Cerebellar nuclear complex (tissue), 1 donor: ENCODE results near the gene NOTCH3.
A peak's percentile ranks its signal among the peaks of the same experiment; 100 is the strongest.

ENCODE experiments used
- DNase-seq, 2 experiments: peaks; one replicate each; lab custom pipeline; 2025; lab: John Stamatoyannopoulos, UW

NOTCH3 gene

DNA sequence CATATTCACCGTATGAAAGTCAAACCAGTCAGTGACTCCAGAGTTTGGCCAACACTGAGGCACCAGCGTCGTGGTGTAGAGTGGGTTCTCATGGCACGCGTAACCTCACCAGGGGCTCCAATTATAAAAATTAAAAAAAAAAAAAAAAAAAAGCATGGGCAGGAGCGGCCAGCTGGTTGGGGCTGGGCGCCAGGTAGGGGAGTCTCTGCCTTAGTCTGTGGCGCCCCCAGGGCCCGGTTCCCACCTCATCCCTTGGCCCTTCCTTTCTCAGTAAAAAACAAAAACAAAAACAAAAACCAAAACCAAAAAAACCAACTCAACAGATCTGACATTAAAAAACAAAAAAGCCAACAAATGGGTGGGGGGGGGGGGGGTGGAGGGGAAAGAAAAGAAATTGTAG is 36.1 kb upstream of the NOTCH3 start:
- DNase-seq: no peak

DNA sequence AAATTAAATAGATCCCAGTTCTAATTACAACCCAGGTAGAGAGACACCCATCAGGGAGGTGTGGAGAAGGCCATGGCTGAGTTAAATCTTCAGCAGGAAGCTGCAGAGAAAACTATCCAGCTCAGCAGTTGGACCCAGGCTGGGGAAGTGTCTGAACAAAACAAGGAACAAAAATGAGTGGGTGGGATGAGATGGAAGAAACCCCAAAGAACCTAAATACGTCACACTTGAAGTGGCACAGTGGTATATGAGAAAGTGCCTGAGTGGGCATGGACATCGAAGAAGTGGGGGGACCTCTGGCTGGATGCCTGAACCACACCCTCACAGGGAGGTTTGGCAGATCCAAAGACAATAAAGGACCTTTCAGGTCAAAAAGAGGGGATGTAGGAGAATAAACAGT is 35.0 kb upstream of the NOTCH3 start:
- DNase-seq: no peak

DNA sequence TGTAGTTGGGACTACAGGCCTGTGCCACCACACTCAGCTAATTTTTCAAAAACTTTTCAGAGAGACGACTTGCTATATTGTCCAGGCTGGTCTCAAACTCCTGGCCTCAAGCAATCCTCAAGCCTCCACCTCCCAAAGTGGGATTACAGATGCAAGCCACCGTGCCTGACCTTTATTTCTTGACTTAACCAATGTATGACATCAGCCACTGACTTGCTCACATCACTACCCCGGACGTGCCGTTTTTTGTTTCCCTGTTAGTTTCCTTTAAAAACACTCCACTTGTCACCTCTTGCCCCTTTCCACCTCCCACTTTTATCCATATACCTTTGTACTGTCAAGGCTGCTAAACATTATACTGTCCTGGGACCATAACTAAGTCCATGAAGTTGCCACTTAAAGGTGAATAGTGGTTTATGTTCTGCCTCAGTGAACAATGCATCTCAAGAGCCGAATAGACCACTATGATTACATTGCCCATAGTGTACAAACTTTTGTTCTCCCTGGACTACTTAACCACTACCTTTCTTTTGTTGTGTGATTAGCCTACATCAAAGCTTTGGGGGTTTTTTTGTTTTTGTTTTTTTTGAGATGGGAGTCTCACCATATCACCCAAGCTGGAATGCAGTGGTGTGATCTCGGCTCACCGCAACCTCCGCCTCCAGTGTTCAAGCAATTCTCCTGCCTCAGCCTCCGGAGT is 33.8 kb upstream of the NOTCH3 start:
- no peak for DNase-seq

DNA sequence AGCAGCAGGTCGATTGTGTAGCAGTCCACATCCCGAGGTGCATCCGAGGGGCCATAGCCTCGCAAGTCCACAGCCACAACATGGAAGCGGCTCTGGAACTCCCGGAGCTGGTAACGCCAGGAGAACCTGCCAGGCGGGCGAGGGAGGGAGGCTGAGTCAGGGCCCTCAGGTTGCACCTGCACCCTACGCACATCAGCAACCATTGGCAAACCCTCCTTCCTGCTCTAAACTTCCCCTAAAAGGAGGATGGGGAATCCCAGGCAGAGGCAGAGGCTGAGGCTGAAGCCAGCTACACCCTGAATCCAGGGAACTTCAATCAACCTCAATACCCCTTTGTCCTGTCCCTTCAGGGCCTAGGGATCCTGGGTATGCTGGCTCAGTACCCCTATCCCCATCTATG is 30.5 kb upstream of the NOTCH3 start:
- DNase-seq: no peak

DNA sequence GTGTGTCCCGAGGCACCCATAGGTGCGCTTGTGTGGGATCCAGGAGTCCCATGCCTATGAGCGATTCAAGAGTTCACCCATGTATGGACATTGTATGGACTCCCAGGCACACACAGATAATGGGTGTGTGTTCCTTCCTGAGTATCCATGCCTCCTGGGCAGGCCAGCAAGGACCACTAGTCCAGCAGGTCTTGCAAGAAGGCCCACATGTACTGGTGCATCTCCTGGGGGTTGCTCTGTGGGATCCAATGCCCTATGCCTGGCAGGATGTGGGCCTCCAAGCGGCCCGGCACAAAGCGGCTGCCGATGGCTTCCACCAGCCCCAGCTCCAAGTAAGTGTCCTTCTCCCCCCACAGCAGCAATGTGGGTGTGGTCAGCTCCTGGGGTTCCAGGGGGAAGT is 26.5 kb upstream of the NOTCH3 start:
- no peak for DNase-seq

DNA sequence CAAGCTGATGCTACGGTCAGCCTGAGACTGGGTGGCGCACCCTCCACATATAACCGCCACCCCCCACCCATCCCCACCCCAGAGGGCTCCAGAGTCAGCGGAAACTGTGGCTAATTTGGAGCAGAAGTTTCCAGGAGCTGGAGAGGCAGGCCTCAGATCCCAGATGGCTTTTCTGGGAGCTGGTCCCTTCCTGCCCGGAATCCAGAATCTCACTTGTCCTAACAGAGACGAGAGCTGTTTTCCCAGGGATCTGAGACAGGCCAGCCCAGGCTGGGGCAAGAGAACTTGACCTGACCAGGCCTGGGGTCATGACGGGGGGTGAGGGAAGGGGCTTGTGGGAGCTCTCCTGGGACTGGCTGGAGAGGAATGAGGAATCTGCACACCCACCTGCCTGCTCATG is 25.0 kb upstream of the NOTCH3 start:
- no peak for DNase-seq

DNA sequence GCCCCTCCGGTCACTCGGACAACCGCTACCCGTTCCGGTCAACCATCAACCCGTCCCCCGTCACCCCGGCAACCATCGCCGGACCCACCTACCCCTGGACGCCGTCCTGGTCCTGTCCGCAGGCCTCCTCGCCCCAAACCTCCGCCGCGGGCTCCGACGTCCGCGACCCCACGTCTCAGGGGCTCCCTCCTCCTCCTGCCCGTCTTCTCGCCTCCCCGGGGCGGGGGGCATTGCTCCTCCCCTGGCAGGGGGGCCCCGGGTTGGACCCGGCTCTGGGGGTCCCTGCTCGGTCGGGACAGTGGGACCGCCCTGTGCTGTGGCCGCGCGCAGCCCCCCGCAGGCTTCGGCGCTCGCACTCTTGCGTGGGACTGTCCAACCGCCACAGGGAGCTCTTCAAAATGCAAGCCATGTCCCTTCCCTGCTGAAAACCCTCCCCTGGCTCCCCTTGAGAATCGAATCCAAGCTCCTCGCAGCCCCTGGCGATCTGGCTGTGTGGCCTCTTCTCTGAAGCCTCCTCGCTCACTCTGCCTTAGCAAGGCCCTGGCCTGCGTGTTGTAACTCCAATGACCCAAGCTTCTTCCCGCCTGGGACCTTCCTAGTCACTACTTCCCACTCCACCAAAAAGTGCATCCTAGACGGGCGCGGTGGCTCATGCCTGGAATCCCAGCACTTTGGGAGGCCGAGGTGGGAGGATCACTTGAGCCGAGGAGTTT is 23.0 kb upstream of the NOTCH3 start:
- DNase-seq: no peak

DNA sequence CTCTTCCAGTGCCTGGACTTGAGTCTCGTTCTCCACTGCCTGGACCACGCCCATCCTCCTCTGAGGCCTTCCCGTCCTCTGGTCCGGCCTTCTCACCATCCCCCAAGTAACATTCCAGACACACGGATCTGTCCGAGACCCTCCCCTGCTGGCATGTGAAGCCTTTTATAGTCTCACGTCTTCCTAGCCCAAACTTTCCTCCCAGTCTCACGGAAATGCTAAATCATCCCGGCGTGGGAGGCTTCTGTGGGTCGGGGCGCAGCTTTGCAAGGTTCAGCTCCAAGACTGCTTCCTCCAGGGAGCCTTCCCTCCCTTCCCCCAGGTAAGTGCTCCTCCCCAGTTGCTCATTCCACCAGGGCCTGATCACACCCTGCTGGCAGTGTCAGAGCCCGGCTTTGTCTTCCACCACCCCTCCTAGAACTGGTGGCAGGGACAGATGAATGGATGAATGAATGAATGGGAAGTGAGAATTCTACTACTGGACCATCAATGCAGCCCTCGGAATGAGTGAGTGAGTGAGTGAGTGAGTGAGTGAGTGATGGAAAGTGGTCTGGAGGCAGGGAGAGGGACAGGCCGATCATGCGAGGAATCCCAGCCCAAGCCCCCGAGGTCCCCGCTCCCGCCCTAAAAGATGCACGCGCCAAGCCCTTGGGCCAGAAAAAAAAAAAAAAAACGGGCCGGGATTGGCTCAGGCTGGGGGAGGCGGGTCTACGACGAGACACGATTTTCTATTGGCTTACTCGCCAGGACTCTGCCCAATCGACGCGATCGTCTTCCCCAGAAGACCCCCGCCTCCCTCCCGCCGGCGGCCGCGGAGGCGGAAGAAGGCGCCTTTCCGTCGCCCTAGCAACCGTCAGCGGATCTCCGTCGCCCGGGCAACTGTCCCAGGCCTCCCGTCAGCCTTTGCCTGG is 22.2 kb upstream of the NOTCH3 start:
- DNase-seq: peak; percentile 52 to 67

DNA sequence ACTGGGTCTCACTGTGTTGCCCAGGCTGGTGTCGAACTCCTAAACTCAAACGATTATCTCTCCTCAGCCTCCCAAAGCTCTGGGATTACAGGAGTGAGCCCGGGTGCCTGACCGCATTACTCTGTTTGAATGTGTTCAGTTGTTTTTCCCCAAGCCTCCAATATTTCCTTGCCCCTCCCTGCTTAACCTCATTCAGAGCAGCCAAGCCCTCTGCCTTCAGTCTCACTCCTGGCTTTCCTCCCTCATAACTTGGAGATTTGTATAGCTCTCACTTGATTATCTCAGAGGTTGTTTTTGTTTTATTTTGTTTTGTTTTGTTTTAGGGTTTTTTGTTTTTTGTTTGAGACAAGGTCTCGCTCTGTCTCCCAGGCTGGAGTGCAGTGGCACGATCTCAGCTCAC is 20.0 kb upstream of the NOTCH3 start:
- no peak for DNase-seq

DNA sequence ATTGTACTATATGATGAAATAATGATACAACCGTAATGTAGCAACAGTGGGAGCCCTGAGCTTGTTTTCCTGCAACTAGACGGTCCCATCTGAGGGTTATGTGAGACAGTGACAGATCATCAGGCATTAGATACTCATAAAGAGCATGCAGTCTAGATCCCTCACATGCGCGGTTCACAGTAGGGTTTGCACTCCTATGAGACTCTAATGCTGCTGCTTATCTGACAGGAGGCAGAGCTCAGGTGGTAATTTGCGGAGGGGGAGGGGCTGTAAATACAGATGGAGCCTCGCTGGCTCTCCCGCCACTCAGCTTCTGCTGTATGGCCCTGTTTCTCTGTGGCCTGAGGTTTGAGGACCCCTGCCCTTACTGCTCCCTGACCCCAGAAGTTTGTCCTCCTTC is 17.7 kb upstream of the NOTCH3 start:
- DNase-seq: no peak

DNA sequence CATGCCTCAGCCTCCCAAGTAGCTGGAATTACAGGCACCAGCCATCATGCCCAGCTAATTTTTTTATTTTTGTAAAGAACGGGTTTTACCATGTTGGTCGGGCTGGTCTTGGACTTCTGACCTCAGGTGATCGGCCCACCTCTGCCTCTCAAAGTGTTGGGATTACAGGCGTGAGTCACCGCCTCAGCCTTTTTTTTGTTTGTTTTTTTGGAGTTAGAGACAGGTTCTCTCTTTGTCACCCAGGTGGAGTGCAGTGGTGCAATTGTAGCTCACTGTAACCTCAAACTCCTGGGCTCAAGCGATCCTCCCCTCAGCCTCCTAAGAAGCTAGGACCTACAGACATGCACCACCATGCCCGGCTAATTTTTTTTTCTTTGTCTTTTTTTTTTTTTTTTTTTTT is 15.6 kb upstream of the NOTCH3 start:
- DNase-seq: no peak

DNA sequence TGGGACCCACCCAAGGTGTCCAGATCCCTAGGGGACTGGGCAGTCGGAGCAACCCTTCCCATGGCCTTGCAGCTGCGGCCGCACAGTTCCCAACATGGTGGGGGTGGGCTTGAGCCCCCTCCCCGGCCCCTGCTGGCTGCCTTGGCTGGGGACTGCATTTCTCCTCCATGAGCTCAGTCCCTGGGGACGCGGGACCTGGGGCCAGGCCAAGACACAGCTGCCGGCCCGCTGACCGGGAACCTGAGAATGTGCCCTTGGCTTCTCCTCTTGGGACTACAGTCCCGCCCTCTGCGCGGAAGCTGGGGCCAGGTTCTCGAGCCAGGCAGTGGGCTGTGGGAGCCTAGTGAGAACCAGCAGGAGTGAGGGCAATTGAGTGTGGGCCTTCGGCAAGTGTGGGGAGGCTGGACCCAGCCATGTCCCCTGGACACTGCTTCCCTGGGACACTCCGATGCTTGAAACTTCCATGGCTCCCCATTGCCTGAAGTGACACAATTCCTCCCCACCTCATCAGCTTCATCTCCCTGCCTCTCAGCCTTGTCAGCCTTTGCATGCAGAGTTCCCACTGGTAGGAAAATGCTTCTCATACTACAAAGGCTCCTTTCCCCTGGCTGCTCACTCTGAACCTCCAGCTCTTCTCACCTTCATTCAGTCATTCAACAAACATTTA is 13.1 kb upstream of the NOTCH3 start:
- no peak for DNase-seq

DNA sequence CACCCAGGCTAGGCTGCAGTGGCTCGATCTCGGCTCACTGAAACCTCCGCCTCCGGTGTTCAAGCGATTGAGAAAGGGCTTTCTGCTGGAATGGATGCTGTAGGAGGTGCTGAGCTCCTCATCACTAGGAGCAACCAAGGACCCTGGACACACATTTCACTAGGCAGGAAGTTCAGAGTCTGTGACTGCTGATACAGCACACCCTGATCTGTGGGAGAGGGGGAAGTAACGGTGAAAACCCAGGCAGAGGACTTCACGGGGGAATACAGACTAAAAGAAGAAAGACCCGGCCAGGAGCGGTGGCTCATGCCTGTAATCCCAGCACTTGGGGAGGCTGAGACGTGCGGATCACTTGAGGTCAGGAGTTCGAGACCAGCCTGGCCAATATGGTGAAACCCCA is 11.9 kb upstream of the NOTCH3 start:
- DNase-seq: no peak

DNA sequence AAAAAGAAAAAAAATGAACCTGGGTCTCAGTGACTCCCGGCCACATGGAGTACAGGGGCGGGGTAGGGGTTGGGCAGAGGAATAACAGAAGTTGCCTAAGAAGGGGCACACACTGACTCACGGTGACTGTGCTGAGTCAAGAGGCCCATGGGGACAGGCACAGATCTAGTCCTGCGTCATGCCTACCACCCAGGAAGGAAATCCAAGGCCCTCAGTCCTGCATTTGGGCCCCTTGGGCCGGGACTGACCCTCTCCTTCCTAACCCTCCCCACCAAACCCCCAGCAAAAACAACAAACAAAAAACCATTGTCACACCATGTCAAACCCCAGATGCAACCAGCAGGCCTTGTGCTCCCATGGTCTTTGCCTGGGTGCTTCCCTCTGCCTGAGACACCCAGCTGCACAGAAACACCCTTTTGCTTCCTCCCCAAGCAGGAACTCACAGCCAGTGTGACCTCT is 9.6 kb upstream of the NOTCH3 start:
- no peak for DNase-seq

DNA sequence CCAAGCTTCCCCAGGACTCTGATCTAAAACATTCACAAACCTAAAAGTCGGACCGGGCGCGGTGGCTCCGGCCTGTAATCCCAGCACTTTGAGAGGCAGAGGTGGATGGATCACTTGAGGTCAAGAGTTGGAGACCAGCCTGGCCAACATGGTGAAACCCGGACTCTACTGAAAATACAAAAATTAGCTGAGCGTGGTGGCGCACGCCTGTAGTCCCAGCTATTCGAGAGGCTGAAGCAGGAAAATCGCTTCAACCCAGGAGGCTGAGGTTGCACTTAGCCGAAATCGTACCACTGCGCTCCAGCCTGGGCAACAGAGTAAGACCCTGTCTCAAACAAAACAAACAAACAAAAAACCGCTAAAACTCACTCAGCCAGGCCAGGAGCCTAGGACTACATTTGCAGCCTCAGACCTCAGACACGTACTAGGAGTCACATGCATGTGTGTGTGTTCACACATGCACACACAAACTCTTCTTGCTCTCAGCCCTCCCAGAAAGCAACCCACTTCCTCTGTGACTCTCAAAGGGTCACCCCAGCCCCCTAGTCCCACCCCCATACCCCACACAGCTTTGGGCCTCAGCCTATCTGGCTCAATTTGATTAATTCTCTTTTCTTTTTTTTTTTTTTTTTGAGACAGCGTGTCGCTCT is 704 bp upstream of the NOTCH3 start:
- no peak for DNase-seq

DNA sequence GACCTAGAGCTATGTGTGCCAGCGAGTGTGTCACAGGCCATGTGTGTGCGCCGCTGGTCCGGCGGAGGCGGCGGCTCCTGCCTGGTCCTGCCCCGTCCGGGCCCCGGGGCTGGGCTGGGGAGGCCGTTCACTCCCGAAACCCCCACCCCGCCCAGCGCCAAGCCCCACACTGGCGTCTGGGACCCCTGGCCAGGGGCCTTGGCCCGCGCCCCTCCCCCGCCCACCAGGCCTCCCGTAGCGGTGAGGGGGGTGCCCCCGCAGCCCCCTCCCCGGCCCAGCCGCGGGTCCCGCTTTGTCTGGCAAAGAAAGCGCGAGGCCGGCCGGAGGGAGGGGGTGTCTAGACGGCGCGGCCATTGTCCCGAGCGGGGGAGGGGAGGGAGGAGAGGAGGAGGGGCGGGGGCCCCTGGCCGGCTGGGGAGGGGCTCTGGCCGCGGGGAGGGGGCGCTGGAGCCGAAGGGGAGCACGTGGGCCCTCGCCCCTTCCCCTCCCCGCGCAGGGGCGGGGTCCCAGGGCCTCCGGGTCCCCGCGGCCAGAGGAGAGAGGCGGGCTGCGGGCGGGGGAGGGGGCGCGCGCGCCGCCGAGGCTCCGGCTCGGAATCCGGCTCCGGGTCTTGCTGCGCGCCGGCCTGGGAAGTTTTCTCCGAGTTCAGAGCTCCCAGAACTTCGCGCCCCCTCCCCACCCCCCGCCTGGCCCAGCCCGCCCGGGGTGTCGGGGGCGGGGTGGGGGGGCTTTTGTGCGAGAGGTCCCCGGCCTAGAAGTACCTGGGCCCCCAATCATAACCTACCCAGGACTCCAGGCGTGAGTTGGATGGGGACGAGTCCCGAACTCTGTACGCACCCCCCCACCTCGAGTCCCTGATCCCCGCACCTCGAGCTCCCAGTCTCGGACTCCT is 888 bp downstream of the NOTCH3 start:
- no peak for DNase-seq

DNA sequence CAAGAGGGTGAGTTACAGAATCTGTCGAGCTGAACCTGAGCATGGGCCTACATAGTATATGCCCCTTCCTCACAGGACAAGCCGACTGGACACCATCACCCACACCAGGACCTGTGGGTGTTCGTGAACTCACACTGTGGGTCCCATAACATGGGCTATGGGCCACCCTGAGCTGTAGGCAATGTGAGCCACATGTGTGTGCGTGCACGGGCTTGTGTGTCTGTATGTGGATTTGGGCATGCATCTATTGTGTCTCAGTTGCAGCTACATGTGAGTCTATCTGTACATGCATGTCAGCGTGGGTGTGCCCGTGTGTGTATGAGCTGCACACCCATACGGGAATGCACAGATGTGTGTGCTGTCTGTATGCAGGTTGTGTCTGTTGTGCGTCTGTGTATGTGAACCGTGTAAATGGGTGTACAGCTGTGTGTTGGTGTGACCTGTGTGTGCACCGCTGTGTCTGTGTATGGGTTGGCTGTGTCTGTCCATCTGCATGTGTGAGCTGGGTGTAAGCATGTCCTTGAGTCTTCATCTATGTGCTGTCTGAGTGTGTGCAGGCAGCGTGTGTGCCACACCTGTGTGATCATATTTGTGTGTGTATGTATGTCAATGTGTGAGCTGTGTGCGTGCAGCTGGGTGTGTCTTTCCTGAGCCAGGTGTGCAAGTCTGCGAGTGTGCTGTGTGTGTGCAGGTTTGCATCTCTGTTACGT is 1.7 kb downstream of the NOTCH3 start:
- no peak for DNase-seq

DNA sequence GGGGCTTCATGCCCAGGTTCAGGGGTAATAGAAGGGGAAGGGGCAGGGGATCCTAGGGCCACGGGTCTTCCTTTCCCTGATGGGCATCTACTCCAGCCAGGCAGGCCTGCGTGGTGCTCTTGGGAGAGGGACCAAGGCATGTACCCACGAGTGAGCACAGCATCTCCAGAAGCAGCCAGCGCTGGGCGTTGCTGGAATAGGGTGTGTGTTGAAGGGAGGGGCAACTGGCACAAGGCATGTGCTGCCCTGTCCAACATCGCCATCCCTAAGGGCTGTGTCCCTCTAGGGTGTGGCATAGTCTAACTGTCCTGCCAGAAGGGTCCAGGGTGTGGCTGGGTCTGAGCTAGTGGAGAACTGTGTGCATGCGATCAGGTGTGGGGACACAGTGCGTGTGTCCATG is 2.9 kb downstream of the NOTCH3 start:
- DNase-seq: no peak

DNA sequence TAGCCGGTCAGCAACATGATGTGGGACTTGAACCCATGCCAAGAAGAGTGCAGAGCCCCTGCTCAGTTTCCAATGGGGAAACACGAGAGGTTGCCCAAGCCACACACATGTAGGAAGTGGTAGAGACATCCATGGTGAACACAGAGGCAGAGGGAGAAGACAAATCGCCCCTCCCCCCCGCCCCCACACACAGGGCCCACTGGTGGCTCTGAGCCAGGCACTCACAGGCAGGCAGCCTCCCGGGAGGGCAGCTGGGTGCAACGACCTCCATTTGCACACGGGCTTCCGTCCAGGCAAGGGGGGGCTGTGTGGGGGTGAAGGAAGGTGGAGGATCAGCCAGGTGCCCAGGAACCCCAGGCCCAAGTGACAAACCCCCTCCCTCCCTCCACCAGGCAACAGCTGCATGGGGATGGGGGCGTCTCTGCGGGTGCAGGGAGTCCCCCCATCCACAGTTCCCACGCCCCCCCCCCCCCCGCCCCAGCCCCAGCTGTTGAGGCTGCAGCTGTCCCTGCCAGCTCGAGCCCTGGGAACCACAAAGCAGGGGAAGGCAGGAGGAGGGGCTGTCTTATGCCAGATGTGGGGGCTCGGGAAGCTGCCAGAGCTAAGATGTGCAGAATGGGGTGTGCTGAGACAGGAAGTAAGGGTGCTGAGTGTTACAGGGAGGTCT is 3.4 kb downstream of the NOTCH3 start:
- no peak for DNase-seq
